DMS114 treated with DMSO at 0.1 percent for 48 hours (cell line): ENCODE data around the gene ABHD16A.

Source experiments
- DNase-seq: peaks from one replicate; lab custom pipeline; 2025; ENCODE audit not compliant: unreplicated experiment; lab: John Stamatoyannopoulos, UW

The ABHD16A gene

DNA sequence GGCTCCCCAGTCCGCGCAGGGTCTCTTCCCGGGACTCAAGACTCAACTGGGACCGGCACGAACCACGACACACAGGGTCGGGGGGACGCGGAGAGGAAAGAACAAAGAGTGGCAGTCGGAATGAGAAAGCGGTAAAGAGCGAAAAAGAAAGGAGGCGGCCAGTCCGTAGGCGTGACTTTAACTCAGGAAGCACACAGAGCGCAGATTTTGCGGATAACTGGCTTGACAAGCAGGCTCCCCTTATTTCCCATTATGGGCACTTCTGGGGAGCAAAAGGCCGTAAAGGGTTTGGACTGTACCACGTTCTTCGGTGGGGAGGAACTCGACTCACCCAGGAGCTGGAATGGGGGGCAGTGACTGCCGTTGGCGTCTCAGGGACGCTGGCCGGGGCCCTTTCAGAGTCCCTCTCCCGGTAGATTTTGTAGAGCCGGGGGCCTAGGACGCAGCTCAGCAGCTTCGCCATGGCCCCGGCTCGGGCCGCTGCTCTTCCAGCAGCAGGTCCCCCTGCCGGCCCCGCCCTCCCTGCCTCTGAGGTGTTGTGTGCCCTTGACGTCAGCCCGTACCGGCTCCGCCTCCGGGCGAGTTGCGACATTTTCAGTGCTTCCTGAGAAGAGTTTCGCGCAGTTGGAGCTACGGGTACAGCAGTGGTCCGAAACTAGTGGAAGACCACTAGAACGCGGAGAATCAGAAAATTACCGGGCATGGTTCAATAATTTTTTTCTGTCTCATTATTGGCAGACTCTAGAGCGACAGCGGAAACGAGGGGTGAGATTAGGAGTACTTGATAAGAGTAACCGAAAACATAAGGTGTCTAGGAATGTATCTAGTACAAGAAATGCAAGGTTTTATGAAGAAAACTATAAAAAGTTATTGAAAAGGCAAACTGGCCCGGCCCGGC, at the start of gene ABHD16A:
ABHD16A (minus strand) TSS at position 506 of the 898 bp plus-strand sequence; CDS start at position 463, 43 bp downstream.
- peak; percentile 98 for DNase-seq

DNA sequence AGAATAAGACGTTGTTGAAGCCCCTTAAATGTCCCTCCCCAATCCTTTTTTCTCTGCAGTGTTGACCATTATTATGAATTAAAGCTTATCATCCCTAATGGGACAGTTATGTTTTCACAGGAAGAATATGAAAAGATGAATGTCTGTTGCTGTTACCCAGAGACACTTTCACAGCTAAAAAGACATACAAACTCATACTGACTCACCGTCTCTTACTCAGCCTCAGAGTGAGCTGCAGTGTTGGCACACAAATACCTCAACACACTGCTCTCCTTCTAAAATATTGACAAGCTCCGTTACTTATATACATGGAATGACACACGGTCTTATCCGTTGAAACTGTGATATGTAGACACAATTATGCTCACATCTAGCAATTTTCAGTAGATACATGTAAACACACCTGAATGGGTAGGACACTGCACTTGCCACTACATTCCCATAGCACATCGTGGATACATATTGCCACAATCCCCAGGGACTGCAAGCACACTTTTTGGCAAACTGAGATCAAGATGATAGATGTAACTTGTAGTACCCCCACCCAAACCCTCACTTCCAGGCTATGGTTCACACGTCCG, 49.7 kb upstream of the ABHD16A start:
- DNase-seq = no peak

DNA sequence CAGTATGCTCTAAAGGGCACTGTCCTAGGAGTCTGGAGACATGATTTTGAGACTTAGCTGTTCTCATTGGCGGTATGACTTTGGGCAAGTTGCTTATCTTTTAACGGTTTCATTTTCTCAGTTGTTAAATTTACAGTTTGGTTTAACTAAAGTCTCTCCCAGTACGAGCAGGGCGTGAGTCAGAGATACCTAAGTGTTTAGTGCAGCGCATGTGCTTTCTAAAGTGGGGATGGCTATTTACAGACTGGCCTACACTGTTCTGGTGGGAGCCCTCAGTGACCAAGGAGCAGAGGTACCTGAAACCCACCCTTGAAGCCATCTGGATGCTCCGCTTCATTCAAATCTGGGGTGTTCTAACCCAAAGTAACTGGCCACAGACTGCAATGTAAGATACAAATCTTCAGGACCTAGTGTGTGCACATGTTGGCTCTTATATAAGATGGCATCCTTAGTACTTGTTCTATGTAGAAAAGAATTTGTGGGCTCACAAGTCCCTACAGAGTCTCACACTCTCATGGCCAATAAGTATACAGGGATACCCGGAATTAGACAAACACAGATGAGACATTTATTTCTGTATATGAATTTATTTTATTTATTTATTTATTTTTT, 47.4 kb upstream of the ABHD16A start:
- DNase-seq = no peak

- DNase-seq = no peak
Measured at GRCh38 chr6:31749301-31750036, 46.3 kb upstream of the ABHD16A start.

GRCh38 chr6:31744422-31744821, 41.3 kb upstream of the ABHD16A start:
- DNase-seq = no peak

DNA sequence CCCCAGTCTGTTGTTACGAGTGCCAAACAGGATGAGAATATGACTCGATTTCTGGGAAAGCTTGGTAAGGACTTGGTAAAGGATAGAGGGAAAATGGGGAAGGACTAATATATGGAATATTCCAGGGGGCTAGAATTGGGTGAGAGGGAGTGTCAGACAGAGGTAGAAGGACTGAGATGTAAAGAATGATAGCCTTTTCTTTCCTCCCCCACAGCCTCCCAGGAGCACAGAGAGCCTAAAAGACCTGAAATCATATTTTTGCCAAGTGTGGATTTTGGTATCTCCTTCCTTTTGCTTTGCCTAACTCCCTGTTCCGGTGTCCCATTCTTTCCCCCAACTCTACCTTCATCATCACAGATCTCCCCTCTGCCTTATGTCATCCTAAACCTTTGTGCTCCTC, 39.8 kb upstream of the ABHD16A start:
- no peak for DNase-seq

- no peak for DNase-seq
Measured at GRCh38 chr6:31741815-31742214, 38.7 kb upstream of the ABHD16A start.

GRCh38 chr6:31740397-31741223, 37.5 kb upstream of the ABHD16A start:
- DNase-seq = no peak

- DNase-seq = peak; percentile 100
Measured at GRCh38 chr6:31739639-31740396, 36.7 kb upstream of the ABHD16A start, which contains the start of gene MSH5. TSS of gene MSH5 (plus strand) at chr6:31740005. CDS start at chr6:31740467, 462 bp downstream.

DNA sequence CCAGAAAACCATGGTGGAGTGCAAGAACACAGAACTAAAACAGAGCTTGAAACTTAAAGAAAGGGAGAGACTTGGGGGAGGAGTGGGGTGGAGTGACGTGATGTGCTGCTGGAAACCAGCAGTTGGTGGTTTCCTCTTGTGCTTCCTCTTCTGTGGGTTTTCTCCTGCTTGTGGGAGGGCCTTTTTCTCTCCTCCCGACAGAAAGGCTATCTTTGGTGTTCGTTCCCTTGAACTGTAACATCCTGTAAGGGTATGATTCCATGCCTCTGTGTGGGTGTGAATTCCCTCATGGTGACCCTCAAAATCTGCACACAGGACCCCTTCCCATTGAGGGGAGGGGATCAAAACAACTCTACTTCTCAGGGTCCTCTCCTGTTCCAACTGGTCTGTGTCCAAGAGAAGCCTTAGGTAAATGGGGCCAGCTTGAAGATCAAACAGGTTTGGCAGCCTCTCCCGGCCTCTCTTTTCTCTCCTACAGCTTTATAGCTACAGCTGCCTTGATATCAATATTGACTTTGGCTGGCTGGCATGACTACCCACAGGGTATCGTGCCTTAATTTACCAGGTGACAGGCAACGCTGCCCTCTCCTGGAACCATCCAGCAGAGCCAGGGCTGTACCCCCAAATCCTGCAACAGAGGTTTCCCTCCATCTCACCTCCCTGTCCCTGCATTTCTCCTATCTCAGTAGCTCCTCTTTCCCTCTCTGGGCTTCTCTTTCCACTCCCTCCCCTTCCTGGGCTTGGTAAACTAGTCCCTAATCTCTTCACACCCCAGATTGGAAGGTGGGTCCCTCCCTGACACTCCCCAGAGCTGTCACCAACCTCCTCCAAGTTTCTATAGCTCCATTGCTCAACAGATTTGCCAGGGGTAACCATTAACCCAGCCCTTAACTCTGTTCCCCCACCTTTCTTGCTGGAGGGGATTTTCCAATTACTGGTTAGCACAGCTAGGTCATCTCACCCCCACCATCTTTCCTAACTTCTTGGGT, 35.2 kb upstream of the ABHD16A start:
- DNase-seq = no peak

GRCh38 chr6:31737315-31737990, 34.3 kb upstream of the ABHD16A start:
- DNase-seq = no peak

DNA sequence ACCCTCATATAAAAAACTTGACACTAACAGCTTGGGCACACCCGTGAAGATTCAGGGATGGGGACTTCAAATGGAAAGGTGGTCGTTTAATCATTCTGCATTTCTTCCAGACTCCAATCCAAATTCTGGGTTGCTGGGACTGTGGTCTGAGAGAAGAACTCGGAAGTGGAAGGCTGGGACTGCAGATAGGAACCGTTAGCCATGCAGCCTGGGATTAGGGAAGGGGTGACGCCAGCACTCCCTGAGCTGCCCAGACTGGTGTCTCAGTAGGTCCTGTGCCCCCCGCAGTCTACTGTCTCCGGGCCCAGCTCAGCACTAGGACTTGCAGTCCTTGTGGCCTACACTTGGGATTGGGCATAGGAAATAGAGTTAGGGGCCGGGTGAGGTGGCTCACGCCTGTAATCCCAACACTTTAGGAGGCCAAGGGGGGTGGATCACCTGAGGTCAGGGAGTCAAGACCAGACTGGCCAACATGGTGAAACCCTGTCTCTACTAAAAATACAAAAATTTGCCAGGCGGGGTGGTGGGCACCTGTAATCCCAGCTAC, 33.7 kb upstream of the ABHD16A start:
- no peak for DNase-seq

GRCh38 chr6:31736021-31736767, 33.1 kb upstream of the ABHD16A start, which contains the start of gene CLIC1:
TSS of gene CLIC1 (minus strand) at chr6:31736530. CDS start at chr6:31736300, 230 bp downstream.
- DNase-seq = peak; percentile 83

DNA sequence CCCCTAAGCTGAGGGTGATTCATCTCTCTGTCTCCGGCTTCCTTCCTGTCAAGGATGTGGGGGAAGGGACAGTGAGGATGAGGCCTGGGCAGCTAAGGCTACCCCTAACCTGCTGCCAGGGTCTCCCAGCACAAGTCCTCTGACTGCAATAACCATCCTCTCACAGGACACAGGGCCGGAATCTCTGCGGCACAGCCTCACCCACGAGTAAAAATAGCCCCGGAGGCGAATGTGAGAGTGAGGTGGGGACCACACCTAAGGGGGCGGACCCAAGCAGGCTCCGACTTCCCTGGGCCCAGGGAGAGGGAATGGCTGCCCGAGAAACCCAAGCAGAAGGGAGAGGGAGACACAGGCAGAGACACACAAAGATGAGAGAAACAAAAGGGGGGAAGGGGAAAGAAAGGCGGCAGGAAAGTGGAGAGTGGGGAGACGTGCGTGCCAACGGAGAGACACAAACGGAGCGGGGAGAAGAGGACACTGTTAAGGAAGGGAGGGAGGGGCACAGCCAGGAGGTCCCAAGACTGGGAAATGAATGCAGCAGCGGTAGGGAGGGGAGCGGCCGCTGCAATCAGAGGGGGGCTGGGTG, 31.8 kb upstream of the ABHD16A start:
- DNase-seq = no peak

- no peak for DNase-seq
Measured at GRCh38 chr6:31734247-31734820, 31.2 kb upstream of the ABHD16A start.

GRCh38 chr6:31733734-31734133, 30.6 kb upstream of the ABHD16A start:
- no peak for DNase-seq
